ENCODE measurements around the gene FAM228A. TPM values are rescaled to one million over a fixed set of nuclear protein-coding genes. Genes with fewer than 3 reads are reported as not detected.
"Not testable (repeated sequence)": the region's sequence is repeated elsewhere in the genome, so short reads cannot be mapped to it uniquely, and the experiment has no call there.

FAM228A gene
- polyA plus RNA-seq, 1 donor: 0.37 TPM

GRCh38 chr2:24191156-24191555 is 16.3 kb downstream of the FAM228A start:
- no peak for DNase-seq

- DNase-seq: no peak
Measured at GRCh38 chr2:24191848-24192247, 17.0 kb downstream of the FAM228A start.

- DNase-seq: not testable (repeated sequence)
Measured at GRCh38 chr2:24197213-24197612, 22.4 kb downstream of the FAM228A start.

- DNase-seq: no peak
Measured at GRCh38 chr2:24199968-24200590, 25.2 kb downstream of the FAM228A start.

GRCh38 chr2:24200799-24201198 is 25.9 kb downstream of the FAM228A start:
- DNase-seq: no peak

- no peak for DNase-seq
Measured at GRCh38 chr2:24203029-24203786, 28.4 kb downstream of the FAM228A start.

- DNase-seq: no peak
Measured at GRCh38 chr2:24203787-24204150, 28.9 kb downstream of the FAM228A start.

- DNase-seq: no peak
Measured at GRCh38 chr2:24204505-24204904, 29.7 kb downstream of the FAM228A start.

GRCh38 chr2:24205131-24205530 is 30.3 kb downstream of the FAM228A start:
- no peak for DNase-seq

GRCh38 chr2:24206242-24206641 is 31.4 kb downstream of the FAM228A start:
- DNase-seq: no peak

GRCh38 chr2:24206714-24207113 is 31.9 kb downstream of the FAM228A start:
- DNase-seq: no peak

- no peak for DNase-seq
Measured at GRCh38 chr2:24207359-24207758, 32.5 kb downstream of the FAM228A start.

- DNase-seq: no peak
Measured at GRCh38 chr2:24208490-24208889, 33.6 kb downstream of the FAM228A start.

- DNase-seq: no peak
Measured at GRCh38 chr2:24209389-24210105, 34.7 kb downstream of the FAM228A start.

- no peak for DNase-seq
Measured at GRCh38 chr2:24210106-24210455, 35.2 kb downstream of the FAM228A start.

- DNase-seq: no peak
Measured at GRCh38 chr2:24210723-24211122, 35.9 kb downstream of the FAM228A start.

- no peak for DNase-seq
Measured at GRCh38 chr2:24211408-24211807, 36.6 kb downstream of the FAM228A start.

GRCh38 chr2:24214880-24215279 is 40.0 kb downstream of the FAM228A start:
- DNase-seq: no peak

GRCh38 chr2:24220554-24221291 is 45.9 kb downstream of the FAM228A start:
- DNase-seq: no peak

GRCh38 chr2:24221343-24222050 is 46.6 kb downstream of the FAM228A start:
- DNase-seq: no peak

- DNase-seq: no peak
Measured at GRCh38 chr2:24222946-24223345, 48.1 kb downstream of the FAM228A start.

GRCh38 chr2:24225499-24226242 is 50.8 kb downstream of the FAM228A start:
- no peak for DNase-seq

Data from hindlimb muscle (tissue), 1 donor.